SK-N-SH treated with all-trans-retinoic acid at 6 μM for 48 hours (cell line): ENCODE data around the gene ATP6V1G1.
"Not testable (repeated sequence)": the region's sequence is repeated elsewhere in the genome, so short reads cannot be mapped to it uniquely, and the experiment has no call there.

Experiments
- ATAC-seq: fragments of 200-7000 bp; cut with Tn5 transposase; 3 replicates; pipeline ENCODE4 v1.9.1; 2020; ENCODE audit warnings: mild to moderate bottlenecking, moderate library complexity
- ARNTL ChIP-seq: fragments of 450-650 bp; formaldehyde crosslinking; IDR thresholded peaks from 2 replicates; pipeline ENCODE4 v1.5.0; 2020; ENCODE audit warnings: low read depth, mild to moderate bottlenecking, moderate library complexity, borderline replicate concordance
- BACH2 ChIP-seq: fragments of 250-450 bp; sonication (Bioruptor Pico); IDR thresholded peaks from 2 replicates; pipeline ENCODE4 v1.9.0; 2021; ENCODE audit warnings: mild to moderate bottlenecking, borderline replicate concordance
- CSDC2 ChIP-seq: fragments of 250-450 bp; sonication (Bioruptor Pico); IDR thresholded peaks from 2 replicates; pipeline ENCODE4 v1.5.0; 2020; ENCODE audit warnings: mild to moderate bottlenecking, moderate library complexity
- ESRRG ChIP-seq: fragments of 250-450 bp; sonication (Bioruptor Pico); IDR thresholded peaks from 2 replicates; pipeline ENCODE4 v1.6.1; 2021; ENCODE audit warnings: mild to moderate bottlenecking
- GLIS3 ChIP-seq: fragments of 250-450 bp; sonication (Bioruptor Pico); IDR thresholded peaks from 2 replicates; pipeline ENCODE4 v1.5.0; 2020; ENCODE audit warnings: mild to moderate bottlenecking, moderate library complexity
- ISL1 ChIP-seq: fragments of 250-450 bp; sonication (Bioruptor Pico); IDR thresholded peaks from 2 replicates; pipeline ENCODE4 v2.1.2; 2022; ENCODE audit warnings: mild to moderate bottlenecking, moderate library complexity
- OSR1 ChIP-seq: fragments of 250-450 bp; sonication (Bioruptor Pico); IDR thresholded peaks from 2 replicates; pipeline ENCODE4 v1.8.0; 2022; ENCODE audit warnings: moderate library complexity, mild to moderate bottlenecking, inconsistent platforms
- PPARA ChIP-seq: fragments of 250-450 bp; sonication (Bioruptor Pico); IDR thresholded peaks from 2 replicates; pipeline ENCODE4 v1.5.0; 2020; ENCODE audit warnings: mild to moderate bottlenecking, borderline replicate concordance
- RARB ChIP-seq: fragments of 250-450 bp; sonication (Bioruptor Pico); IDR thresholded peaks from 2 replicates; pipeline ENCODE4 v1.8.0; 2021; ENCODE audit warnings: mild to moderate bottlenecking, moderate library complexity
- SNAI2 ChIP-seq: fragments of 250-450 bp; sonication (Bioruptor Pico); IDR thresholded peaks from 2 replicates; pipeline ENCODE4 v1.5.0; 2020; ENCODE audit warnings: mild to moderate bottlenecking, moderate library complexity
- TCF4 ChIP-seq: fragments of 250-450 bp; sonication (Bioruptor Pico); IDR thresholded peaks from 2 replicates; pipeline ENCODE4 v1.8.0; 2021; ENCODE audit warnings: mild to moderate bottlenecking, moderate library complexity, borderline replicate concordance
- ZFP3 ChIP-seq: fragments of 250-450 bp; sonication (Bioruptor Pico); IDR thresholded peaks from 2 replicates; pipeline ENCODE4 v1.5.0; 2020; ENCODE audit warnings: mild to moderate bottlenecking, moderate library complexity
- ZFP30 ChIP-seq: fragments of 450-650 bp; formaldehyde crosslinking; IDR thresholded peaks from 2 replicates; pipeline ENCODE4 v1.5.0; 2022; ENCODE audit warnings: mild to moderate bottlenecking, moderate library complexity
- ZNF565 ChIP-seq: fragments of 450-650 bp; formaldehyde crosslinking; conservative IDR thresholded peaks from 2 replicates; pipeline ENCODE4 v1.5.0; 2020; ENCODE audit warnings: low read depth, mild to moderate bottlenecking, moderate library complexity
- ZNF70 ChIP-seq: fragments of 450-650 bp; formaldehyde crosslinking; IDR thresholded peaks from 2 replicates; pipeline ENCODE4 v1.5.0; 2020; ENCODE audit warnings: mild to moderate bottlenecking, moderate library complexity
- ZNF8 ChIP-seq: fragments of 450-650 bp; formaldehyde crosslinking; IDR thresholded peaks from 2 replicates; pipeline ENCODE4 v1.5.0; 2020; ENCODE audit warnings: mild to moderate bottlenecking, moderate library complexity
- TF ChIP-seq, protein P1 (sequence below): fragments of 250-450 bp; sonication (Bioruptor Pico); IDR thresholded peaks from 2 replicates; pipeline ENCODE4 v1.8.0; 2020; ENCODE audit warnings: mild to moderate bottlenecking, moderate library complexity, borderline replicate concordance
- TF ChIP-seq, protein P2 (sequence below): fragments of 250-450 bp; sonication (Bioruptor Pico); IDR thresholded peaks from 2 replicates; pipeline ENCODE4 v1.8.0; 2021; ENCODE audit warnings: low read depth, mild to moderate bottlenecking, moderate library complexity, borderline replicate concordance
- TF ChIP-seq, protein P3 (sequence below): fragments of 250-450 bp; sonication (Bioruptor Pico); IDR thresholded peaks from 2 replicates; pipeline ENCODE4 v1.5.1; 2020; ENCODE audit warnings: low read depth, mild to moderate bottlenecking, moderate library complexity
- TF ChIP-seq, protein P4 (sequence below): fragments of 250-450 bp; sonication (Bioruptor Pico); IDR thresholded peaks from 2 replicates; pipeline ENCODE4 v1.5.1; 2021; ENCODE audit warnings: mild to moderate bottlenecking, moderate library complexity

Gene ATP6V1G1

DNA sequence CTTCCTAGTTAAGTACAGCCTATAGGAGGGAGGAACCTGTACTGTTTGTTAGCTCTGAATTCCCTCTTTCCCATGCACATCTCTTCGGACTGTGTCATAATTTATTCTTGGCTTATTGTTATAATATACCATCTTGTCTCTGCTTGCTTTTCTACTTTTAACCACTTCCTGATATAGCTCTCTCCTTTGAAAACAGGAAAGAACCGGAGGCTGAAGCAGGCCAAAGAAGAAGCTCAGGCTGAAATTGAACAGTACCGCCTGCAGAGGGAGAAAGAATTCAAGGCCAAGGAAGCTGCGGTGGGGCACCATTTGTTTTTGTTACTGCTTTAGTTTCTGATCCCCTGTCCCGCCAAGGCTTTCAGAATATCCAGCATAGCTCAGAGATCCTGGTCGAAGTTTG is 4.8 kb downstream of the ATP6V1G1 start (continued):
- TF ChIP-seq, protein P1, sequence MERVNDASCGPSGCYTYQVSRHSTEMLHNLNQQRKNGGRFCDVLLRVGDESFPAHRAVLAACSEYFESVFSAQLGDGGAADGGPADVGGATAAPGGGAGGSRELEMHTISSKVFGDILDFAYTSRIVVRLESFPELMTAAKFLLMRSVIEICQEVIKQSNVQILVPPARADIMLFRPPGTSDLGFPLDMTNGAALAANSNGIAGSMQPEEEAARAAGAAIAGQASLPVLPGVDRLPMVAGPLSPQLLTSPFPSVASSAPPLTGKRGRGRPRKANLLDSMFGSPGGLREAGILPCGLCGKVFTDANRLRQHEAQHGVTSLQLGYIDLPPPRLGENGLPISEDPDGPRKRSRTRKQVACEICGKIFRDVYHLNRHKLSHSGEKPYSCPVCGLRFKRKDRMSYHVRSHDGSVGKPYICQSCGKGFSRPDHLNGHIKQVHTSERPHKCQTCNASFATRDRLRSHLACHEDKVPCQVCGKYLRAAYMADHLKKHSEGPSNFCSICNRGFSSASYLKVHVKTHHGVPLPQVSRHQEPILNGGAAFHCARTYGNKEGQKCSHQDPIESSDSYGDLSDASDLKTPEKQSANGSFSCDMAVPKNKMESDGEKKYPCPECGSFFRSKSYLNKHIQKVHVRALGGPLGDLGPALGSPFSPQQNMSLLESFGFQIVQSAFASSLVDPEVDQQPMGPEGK, result no peak
- TF ChIP-seq ZFP3 (CRISPR knock-in tag) (no peak), BACH2 (no peak)

DNA sequence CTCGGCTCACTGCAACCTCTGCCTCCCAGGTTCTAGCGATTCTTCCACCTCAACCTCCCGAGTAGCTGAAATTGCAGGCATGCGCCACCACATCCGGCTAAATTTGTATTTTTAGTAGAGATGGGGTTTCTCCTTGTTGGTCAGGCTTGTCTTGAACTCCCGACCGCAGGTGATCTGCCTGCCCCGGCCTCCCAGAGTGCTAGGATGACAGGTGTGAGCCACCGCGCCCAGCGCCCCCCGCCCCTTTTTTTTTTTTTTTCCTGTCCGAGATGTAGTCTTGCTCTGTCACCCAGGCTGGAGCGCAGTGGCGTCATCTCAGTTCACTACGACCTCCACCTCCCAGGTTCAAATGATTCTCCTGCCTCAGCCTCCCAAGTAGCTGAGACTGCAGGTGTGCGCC is 6.6 kb downstream of the ATP6V1G1 start:
- no peak for ATAC-seq
- no peak for TF ChIP-seq PPARA (CRISPR knock-in tag)
- no peak for TF ChIP-seq GLIS3 (CRISPR knock-in tag)
- no peak for TF ChIP-seq RARB
- TF ChIP-seq, protein P2, sequence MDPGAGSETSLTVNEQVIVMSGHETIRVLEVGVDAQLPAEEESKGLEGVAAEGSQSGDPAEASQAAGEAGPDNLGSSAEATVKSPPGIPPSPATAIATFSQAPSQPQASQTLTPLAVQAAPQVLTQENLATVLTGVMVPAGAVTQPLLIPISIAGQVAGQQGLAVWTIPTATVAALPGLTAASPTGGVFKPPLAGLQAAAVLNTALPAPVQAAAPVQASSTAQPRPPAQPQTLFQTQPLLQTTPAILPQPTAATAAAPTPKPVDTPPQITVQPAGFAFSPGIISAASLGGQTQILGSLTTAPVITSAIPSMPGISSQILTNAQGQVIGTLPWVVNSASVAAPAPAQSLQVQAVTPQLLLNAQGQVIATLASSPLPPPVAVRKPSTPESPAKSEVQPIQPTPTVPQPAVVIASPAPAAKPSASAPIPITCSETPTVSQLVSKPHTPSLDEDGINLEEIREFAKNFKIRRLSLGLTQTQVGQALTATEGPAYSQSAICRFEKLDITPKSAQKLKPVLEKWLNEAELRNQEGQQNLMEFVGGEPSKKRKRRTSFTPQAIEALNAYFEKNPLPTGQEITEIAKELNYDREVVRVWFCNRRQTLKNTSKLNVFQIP (CRISPR knock-in tag), result no peak
- TF ChIP-seq BACH2, result no peak
- TF ChIP-seq, protein P1, result no peak
- TF ChIP-seq ISL1 (CRISPR knock-in tag), result no peak
- TF ChIP-seq CSDC2 (CRISPR knock-in tag), result no peak
- no peak for TF ChIP-seq TCF4 (CRISPR knock-in tag)
- TF ChIP-seq ZFP30 (CRISPR knock-in tag), result no peak
- no peak for TF ChIP-seq ZNF70
- TF ChIP-seq, protein P3, sequence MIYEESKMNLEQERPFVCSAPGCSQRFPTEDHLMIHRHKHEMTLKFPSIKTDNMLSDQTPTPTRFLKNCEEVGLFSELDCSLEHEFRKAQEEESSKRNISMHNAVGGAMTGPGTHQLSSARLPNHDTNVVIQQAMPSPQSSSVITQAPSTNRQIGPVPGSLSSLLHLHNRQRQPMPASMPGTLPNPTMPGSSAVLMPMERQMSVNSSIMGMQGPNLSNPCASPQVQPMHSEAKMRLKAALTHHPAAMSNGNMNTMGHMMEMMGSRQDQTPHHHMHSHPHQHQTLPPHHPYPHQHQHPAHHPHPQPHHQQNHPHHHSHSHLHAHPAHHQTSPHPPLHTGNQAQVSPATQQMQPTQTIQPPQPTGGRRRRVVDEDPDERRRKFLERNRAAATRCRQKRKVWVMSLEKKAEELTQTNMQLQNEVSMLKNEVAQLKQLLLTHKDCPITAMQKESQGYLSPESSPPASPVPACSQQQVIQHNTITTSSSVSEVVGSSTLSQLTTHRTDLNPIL (CRISPR knock-in tag), result no peak
- TF ChIP-seq ZFP3 (CRISPR knock-in tag), result no peak
- no peak for TF ChIP-seq ARNTL (CRISPR knock-in tag)
- TF ChIP-seq ZNF8 (CRISPR knock-in tag), result no peak

DNA sequence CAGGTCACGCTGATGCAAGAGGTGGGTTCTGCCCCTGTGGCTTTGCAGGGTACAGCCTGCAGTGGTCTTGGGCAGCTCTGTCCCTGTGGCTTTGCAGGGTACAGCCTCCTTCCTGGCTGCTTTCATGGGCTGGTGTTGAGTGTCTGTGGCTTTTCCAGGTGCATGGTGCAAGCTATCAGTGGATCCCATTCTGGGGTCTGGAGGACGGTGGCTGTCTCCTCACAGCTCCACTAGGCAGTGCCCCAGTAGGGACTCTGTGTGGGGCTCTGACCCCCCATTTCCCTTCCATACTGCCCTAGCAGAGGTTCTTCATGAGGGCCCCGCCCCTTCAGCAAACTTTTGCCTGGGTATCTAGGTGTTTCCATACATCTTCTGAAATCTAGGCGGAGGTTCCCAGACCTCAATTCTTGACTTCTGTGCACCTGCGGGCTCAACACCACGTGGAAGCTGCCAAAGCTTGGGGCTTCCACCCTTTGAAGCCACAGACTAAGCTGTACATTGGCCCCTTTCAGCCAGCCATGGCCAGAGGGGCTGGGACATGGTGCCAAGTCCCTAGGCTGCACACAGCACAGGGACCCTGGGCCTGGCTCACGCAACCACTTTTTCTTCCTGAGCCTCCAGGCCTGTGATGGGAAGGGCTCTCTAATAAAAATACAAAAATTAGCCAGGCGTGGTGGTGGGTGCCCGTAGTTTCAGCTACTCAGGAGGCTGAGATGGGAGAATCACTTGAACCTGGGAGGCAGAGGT is 13.1 kb downstream of the ATP6V1G1 start:
- not testable (repeated sequence) for ATAC-seq

DNA sequence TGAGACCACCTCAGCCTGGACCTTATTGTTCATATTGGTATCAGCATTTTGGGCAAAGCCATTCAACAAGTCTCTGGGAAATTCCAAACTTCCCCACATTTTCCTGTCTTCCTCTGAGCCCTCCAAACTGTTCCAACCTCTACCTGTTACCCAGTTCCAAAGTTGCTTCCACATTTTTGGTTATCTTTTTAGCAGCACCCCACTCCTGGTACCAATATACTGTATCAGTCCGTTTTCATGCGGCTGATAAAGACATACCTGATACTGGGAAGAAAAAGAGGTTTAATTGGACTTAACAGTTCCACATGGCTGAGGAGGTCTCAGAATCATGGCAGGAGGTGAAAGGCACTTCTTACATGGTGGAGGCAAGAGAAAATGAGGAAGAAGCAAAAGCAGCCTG is 14.2 kb downstream of the ATP6V1G1 start:
- not testable (repeated sequence) for ATAC-seq

DNA sequence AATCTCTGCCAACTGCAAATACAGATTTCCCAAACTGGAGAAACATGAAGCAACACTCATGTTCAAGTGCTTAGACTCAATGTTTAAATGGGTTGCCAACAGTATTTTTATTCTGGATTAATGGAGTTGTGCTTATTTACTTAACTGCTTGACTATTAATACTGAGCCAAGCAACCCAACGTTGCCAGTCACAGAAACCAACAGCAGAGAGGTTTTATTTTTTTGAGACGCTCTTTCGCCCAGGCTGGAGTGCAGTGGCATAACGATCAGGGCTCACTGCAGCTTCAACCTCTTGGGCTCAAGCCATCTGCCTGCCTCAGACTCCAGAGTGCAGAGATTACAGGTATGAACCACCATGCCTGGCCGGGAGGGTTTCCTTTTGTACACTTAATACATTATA is 15.1 kb downstream of the ATP6V1G1 start:
- TF ChIP-seq RARB, result no peak
- TF ChIP-seq TCF4 (CRISPR knock-in tag), result no peak
- TF ChIP-seq ZNF565, result no peak
- TF ChIP-seq PPARA (CRISPR knock-in tag), result no peak
- no peak for TF ChIP-seq SNAI2 (CRISPR knock-in tag)
- TF ChIP-seq ZNF70, result no peak
- no peak for TF ChIP-seq OSR1 (CRISPR knock-in tag)
- TF ChIP-seq, protein P2 (CRISPR knock-in tag), result no peak
- TF ChIP-seq, protein P4, sequence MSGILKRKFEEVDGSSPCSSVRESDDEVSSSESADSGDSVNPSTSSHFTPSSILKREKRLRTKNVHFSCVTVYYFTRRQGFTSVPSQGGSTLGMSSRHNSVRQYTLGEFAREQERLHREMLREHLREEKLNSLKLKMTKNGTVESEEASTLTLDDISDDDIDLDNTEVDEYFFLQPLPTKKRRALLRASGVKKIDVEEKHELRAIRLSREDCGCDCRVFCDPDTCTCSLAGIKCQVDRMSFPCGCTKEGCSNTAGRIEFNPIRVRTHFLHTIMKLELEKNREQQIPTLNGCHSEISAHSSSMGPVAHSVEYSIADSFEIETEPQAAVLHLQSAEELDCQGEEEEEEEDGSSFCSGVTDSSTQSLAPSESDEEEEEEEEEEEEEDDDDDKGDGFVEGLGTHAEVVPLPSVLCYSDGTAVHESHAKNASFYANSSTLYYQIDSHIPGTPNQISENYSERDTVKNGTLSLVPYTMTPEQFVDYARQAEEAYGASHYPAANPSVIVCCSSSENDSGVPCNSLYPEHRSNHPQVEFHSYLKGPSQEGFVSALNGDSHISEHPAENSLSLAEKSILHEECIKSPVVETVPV (CRISPR knock-in tag), result no peak
- no peak for TF ChIP-seq ESRRG (CRISPR knock-in tag)
- TF ChIP-seq CSDC2 (CRISPR knock-in tag), result no peak
- ATAC-seq, result no peak
